Activated T-cell treated with anti-CD3 and anti-CD28 coated beads for 48 hours (primary cell): ENCODE results near the gene GOLM1.

ENCODE experiments used
- DNase-seq: peaks from one replicate; pipeline ENCODE4 v3.0.0-alpha.2; 2020; ENCODE audit warnings: low read depth

Gene GOLM1

DNA sequence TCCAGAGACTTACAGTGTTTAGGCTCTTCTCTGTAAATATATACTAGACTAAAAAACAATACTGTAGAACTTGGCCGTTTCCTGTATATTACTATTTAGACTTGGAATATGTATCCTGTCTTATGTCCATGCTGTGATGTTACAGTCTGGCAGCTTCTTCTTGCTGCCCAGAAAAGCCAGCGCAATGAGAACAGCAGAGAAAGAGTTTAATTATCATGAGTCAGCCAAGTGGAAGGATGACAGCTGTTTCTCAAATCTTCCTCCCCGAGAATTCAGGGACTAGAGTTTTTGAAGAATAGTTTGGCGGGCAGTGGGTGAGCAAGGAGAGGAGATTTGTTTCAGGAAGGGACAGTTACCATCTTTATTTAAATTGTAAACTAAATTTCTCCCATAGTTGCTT, 120.9 kb downstream of the GOLM1 start:
- no peak for DNase-seq
